A673 (cell line): ENCODE results near the gene KCNC3.

ENCODE experiments used
- EZH2 ChIP-seq: fragments of 200-600 bp; sonication (generic); IDR thresholded peaks from 2 replicates; pipeline ENCODE4 v1.6.1; 2017; ENCODE audit warnings: borderline replicate concordance, low read depth, mild to moderate bottlenecking, mixed read lengths, antibody characterized with exemption, low read length; ENCODE audit not compliant: poor library complexity, severe bottlenecking
- TF ChIP-seq, protein P1 (sequence below): fragments of 300-800, 200-600 bp; sonication (generic); conservative IDR thresholded peaks from 2 replicates; pipeline ENCODE4 v1.5.1; 2017; ENCODE audit warnings: low read depth, mild to moderate bottlenecking, antibody characterized with exemption, low read length, moderate library complexity, mixed read lengths

DNA sequence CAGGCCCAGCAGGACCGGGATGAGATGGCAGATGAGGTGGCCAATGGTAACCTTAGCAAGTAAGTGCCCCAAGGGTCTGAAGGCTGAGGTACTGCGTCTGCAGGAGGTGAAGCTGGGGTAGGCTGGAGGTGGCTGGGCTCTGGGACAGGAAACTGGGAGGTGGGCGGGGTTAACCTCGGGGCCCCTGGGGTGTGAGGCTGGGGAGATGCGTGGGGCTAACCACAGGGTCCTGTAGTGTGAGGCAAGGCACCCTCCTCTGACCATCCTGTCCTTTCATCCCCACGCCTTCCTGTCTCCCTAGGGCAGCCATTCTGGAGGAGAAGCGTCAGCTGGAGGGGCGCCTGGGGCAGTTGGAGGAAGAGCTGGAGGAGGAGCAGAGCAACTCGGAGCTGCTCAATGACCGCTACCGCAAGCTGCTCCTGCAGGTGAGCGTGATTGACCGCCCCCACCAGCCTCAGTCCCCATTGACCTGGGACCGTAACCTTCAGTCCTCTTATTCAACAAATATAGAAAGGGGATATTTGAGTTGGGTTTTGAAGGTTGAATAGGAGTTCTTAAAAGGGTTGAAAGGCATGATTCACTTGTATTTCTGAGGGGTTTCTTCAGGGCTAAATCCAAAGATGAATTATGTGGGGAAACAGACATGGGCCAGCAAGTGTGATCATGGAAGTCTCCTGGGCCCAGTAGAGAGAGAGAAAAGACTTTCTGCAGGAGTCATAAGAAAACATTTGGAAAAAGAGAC lies 35.7 kb downstream of the KCNC3 start:
- TF ChIP-seq, protein P1, sequence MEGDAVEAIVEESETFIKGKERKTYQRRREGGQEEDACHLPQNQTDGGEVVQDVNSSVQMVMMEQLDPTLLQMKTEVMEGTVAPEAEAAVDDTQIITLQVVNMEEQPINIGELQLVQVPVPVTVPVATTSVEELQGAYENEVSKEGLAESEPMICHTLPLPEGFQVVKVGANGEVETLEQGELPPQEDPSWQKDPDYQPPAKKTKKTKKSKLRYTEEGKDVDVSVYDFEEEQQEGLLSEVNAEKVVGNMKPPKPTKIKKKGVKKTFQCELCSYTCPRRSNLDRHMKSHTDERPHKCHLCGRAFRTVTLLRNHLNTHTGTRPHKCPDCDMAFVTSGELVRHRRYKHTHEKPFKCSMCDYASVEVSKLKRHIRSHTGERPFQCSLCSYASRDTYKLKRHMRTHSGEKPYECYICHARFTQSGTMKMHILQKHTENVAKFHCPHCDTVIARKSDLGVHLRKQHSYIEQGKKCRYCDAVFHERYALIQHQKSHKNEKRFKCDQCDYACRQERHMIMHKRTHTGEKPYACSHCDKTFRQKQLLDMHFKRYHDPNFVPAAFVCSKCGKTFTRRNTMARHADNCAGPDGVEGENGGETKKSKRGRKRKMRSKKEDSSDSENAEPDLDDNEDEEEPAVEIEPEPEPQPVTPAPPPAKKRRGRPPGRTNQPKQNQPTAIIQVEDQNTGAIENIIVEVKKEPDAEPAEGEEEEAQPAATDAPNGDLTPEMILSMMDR, result no peak
- TF ChIP-seq EZH2, result no peak
